SK-N-SH treated with all-trans-retinoic acid at 6 μM for 48 hours (cell line): ENCODE measurements around the gene HES4.

Experiments
- ATAC-seq: fragments of 200-7000 bp; cut with Tn5 transposase; 3 replicates; pipeline ENCODE4 v1.9.1; 2020; ENCODE audit warnings: mild to moderate bottlenecking, moderate library complexity
- ARNTL ChIP-seq: fragments of 450-650 bp; formaldehyde crosslinking; IDR thresholded peaks from 2 replicates; pipeline ENCODE4 v1.5.0; 2020; ENCODE audit warnings: low read depth, mild to moderate bottlenecking, moderate library complexity, borderline replicate concordance
- BACH2 ChIP-seq: fragments of 250-450 bp; sonication (Bioruptor Pico); IDR thresholded peaks from 2 replicates; pipeline ENCODE4 v1.9.0; 2021; ENCODE audit warnings: mild to moderate bottlenecking, borderline replicate concordance
- CSDC2 ChIP-seq: fragments of 250-450 bp; sonication (Bioruptor Pico); IDR thresholded peaks from 2 replicates; pipeline ENCODE4 v1.5.0; 2020; ENCODE audit warnings: mild to moderate bottlenecking, moderate library complexity
- CSRNP3 ChIP-seq: fragments of 250-450 bp; sonication (Bioruptor Pico); IDR thresholded peaks from 2 replicates; pipeline ENCODE4 v1.5.1; 2021; ENCODE audit warnings: mild to moderate bottlenecking, moderate library complexity
- ESRRG ChIP-seq: fragments of 250-450 bp; sonication (Bioruptor Pico); IDR thresholded peaks from 2 replicates; pipeline ENCODE4 v1.6.1; 2021; ENCODE audit warnings: mild to moderate bottlenecking
- GLIS3 ChIP-seq: fragments of 250-450 bp; sonication (Bioruptor Pico); IDR thresholded peaks from 2 replicates; pipeline ENCODE4 v1.5.0; 2020; ENCODE audit warnings: mild to moderate bottlenecking, moderate library complexity
- ISL1 ChIP-seq: fragments of 250-450 bp; sonication (Bioruptor Pico); IDR thresholded peaks from 2 replicates; pipeline ENCODE4 v2.1.2; 2022; ENCODE audit warnings: mild to moderate bottlenecking, moderate library complexity
- OSR1 ChIP-seq: fragments of 250-450 bp; sonication (Bioruptor Pico); IDR thresholded peaks from 2 replicates; pipeline ENCODE4 v1.8.0; 2022; ENCODE audit warnings: moderate library complexity, mild to moderate bottlenecking, inconsistent platforms
- RARB ChIP-seq: fragments of 250-450 bp; sonication (Bioruptor Pico); IDR thresholded peaks from 2 replicates; pipeline ENCODE4 v1.8.0; 2021; ENCODE audit warnings: mild to moderate bottlenecking, moderate library complexity
- SNAI2 ChIP-seq: fragments of 250-450 bp; sonication (Bioruptor Pico); IDR thresholded peaks from 2 replicates; pipeline ENCODE4 v1.5.0; 2020; ENCODE audit warnings: mild to moderate bottlenecking, moderate library complexity
- TCF4 ChIP-seq: fragments of 250-450 bp; sonication (Bioruptor Pico); IDR thresholded peaks from 2 replicates; pipeline ENCODE4 v1.8.0; 2021; ENCODE audit warnings: mild to moderate bottlenecking, moderate library complexity, borderline replicate concordance
- TOX ChIP-seq: fragments of 250-450 bp; sonication (Bioruptor Pico); IDR thresholded peaks from 2 replicates; pipeline ENCODE4 v1.8.0; 2021; ENCODE audit warnings: mild to moderate bottlenecking, moderate library complexity, borderline replicate concordance
- ZC3H10 ChIP-seq: fragments of 250-450 bp; sonication (Bioruptor Pico); IDR thresholded peaks from 2 replicates; pipeline ENCODE4 v1.5.1; 2021; ENCODE audit warnings: mild to moderate bottlenecking, moderate library complexity
- ZFP3 ChIP-seq: fragments of 250-450 bp; sonication (Bioruptor Pico); IDR thresholded peaks from 2 replicates; pipeline ENCODE4 v1.5.0; 2020; ENCODE audit warnings: mild to moderate bottlenecking, moderate library complexity
- ZNF565 ChIP-seq: fragments of 450-650 bp; formaldehyde crosslinking; conservative IDR thresholded peaks from 2 replicates; pipeline ENCODE4 v1.5.0; 2020; ENCODE audit warnings: low read depth, mild to moderate bottlenecking, moderate library complexity
- ZNF70 ChIP-seq: fragments of 450-650 bp; formaldehyde crosslinking; IDR thresholded peaks from 2 replicates; pipeline ENCODE4 v1.5.0; 2020; ENCODE audit warnings: mild to moderate bottlenecking, moderate library complexity
- ZNF8 ChIP-seq: fragments of 450-650 bp; formaldehyde crosslinking; IDR thresholded peaks from 2 replicates; pipeline ENCODE4 v1.5.0; 2020; ENCODE audit warnings: mild to moderate bottlenecking, moderate library complexity
- TF ChIP-seq, protein P1 (sequence below): fragments of 250-450 bp; sonication (Bioruptor Pico); IDR thresholded peaks from 2 replicates; pipeline ENCODE4 v1.5.0; 2020; ENCODE audit warnings: mild to moderate bottlenecking, moderate library complexity
- TF ChIP-seq, protein P2 (sequence below): fragments of 250-450 bp; sonication (Bioruptor Pico); IDR thresholded peaks from 2 replicates; pipeline ENCODE4 v1.5.1; 2020; ENCODE audit warnings: low read depth, mild to moderate bottlenecking, moderate library complexity
- TF ChIP-seq, protein P3 (sequence below): fragments of 250-450 bp; sonication (Bioruptor Pico); IDR thresholded peaks from 2 replicates; pipeline ENCODE4 v1.8.0; 2021; ENCODE audit warnings: low read depth, mild to moderate bottlenecking, moderate library complexity, borderline replicate concordance
- TF ChIP-seq, protein P4 (sequence below): fragments of 250-450 bp; sonication (Bioruptor Pico); IDR thresholded peaks from 2 replicates; pipeline ENCODE4 v1.8.0; 2020; ENCODE audit warnings: mild to moderate bottlenecking, moderate library complexity, borderline replicate concordance

Gene HES4

DNA sequence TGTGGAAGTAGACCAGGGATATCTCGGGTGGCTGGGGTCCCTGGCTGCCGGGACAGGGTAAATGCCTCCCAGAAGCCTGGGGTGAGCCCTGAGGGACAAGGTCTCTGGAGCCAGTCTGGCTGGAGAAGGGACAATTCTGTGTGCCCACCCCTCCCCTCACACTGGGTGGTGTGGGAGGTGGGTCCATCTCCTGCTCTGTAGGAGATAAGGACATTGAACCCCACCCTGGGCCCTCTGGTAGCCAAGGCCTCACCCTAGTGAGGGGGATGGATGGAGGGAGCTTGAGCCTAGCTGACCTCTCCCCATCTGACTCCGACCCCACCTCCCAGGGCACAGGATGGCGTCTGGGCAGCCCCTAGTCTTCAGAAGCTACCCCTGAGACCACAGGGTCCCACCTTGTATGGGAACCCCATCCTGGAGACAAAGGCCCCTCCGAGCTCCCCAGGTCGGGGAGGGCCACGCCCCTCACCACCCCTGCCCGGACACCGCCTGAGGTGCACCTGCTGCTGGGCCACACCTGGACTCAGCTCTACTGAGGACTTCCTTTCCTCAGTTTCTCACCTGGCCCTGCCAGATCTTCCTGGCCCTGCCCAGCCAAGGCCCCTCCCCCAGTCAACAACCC is 24.4 kb upstream of the HES4 start (continued):
- TF ChIP-seq SNAI2 (CRISPR knock-in tag): no peak

GRCh38 chr1:1023700-1024099 is 23.8 kb upstream of the HES4 start:
- no peak for ATAC-seq
- TF ChIP-seq CSDC2 (CRISPR knock-in tag) (no peak), ARNTL (CRISPR knock-in tag) (no peak), RARB (CRISPR knock-in tag) (no peak), BACH2 (CRISPR knock-in tag) (no peak), ZNF8 (CRISPR knock-in tag) (no peak), ZNF70 (no peak), OSR1 (no peak), TOX (CRISPR knock-in tag) (no peak), ZFP3 (no peak), ISL1 (CRISPR knock-in tag) (no peak), ESRRG (no peak), CSRNP3 (CRISPR knock-in tag) (no peak), GLIS3 (CRISPR knock-in tag) (no peak), ZC3H10 (CRISPR knock-in tag) (no peak)
- TF ChIP-seq, protein P1, sequence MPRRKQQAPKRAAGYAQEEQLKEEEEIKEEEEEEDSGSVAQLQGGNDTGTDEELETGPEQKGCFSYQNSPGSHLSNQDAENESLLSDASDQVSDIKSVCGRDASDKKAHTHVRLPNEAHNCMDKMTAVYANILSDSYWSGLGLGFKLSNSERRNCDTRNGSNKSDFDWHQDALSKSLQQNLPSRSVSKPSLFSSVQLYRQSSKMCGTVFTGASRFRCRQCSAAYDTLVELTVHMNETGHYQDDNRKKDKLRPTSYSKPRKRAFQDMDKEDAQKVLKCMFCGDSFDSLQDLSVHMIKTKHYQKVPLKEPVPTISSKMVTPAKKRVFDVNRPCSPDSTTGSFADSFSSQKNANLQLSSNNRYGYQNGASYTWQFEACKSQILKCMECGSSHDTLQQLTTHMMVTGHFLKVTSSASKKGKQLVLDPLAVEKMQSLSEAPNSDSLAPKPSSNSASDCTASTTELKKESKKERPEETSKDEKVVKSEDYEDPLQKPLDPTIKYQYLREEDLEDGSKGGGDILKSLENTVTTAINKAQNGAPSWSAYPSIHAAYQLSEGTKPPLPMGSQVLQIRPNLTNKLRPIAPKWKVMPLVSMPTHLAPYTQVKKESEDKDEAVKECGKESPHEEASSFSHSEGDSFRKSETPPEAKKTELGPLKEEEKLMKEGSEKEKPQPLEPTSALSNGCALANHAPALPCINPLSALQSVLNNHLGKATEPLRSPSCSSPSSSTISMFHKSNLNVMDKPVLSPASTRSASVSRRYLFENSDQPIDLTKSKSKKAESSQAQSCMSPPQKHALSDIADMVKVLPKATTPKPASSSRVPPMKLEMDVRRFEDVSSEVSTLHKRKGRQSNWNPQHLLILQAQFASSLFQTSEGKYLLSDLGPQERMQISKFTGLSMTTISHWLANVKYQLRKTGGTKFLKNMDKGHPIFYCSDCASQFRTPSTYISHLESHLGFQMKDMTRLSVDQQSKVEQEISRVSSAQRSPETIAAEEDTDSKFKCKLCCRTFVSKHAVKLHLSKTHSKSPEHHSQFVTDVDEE (CRISPR knock-in tag): no peak
- TF ChIP-seq, protein P2, sequence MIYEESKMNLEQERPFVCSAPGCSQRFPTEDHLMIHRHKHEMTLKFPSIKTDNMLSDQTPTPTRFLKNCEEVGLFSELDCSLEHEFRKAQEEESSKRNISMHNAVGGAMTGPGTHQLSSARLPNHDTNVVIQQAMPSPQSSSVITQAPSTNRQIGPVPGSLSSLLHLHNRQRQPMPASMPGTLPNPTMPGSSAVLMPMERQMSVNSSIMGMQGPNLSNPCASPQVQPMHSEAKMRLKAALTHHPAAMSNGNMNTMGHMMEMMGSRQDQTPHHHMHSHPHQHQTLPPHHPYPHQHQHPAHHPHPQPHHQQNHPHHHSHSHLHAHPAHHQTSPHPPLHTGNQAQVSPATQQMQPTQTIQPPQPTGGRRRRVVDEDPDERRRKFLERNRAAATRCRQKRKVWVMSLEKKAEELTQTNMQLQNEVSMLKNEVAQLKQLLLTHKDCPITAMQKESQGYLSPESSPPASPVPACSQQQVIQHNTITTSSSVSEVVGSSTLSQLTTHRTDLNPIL (CRISPR knock-in tag): no peak
- TF ChIP-seq, protein P3, sequence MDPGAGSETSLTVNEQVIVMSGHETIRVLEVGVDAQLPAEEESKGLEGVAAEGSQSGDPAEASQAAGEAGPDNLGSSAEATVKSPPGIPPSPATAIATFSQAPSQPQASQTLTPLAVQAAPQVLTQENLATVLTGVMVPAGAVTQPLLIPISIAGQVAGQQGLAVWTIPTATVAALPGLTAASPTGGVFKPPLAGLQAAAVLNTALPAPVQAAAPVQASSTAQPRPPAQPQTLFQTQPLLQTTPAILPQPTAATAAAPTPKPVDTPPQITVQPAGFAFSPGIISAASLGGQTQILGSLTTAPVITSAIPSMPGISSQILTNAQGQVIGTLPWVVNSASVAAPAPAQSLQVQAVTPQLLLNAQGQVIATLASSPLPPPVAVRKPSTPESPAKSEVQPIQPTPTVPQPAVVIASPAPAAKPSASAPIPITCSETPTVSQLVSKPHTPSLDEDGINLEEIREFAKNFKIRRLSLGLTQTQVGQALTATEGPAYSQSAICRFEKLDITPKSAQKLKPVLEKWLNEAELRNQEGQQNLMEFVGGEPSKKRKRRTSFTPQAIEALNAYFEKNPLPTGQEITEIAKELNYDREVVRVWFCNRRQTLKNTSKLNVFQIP (CRISPR knock-in tag): no peak
- TF ChIP-seq, protein P4, sequence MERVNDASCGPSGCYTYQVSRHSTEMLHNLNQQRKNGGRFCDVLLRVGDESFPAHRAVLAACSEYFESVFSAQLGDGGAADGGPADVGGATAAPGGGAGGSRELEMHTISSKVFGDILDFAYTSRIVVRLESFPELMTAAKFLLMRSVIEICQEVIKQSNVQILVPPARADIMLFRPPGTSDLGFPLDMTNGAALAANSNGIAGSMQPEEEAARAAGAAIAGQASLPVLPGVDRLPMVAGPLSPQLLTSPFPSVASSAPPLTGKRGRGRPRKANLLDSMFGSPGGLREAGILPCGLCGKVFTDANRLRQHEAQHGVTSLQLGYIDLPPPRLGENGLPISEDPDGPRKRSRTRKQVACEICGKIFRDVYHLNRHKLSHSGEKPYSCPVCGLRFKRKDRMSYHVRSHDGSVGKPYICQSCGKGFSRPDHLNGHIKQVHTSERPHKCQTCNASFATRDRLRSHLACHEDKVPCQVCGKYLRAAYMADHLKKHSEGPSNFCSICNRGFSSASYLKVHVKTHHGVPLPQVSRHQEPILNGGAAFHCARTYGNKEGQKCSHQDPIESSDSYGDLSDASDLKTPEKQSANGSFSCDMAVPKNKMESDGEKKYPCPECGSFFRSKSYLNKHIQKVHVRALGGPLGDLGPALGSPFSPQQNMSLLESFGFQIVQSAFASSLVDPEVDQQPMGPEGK (CRISPR knock-in tag): no peak

DNA sequence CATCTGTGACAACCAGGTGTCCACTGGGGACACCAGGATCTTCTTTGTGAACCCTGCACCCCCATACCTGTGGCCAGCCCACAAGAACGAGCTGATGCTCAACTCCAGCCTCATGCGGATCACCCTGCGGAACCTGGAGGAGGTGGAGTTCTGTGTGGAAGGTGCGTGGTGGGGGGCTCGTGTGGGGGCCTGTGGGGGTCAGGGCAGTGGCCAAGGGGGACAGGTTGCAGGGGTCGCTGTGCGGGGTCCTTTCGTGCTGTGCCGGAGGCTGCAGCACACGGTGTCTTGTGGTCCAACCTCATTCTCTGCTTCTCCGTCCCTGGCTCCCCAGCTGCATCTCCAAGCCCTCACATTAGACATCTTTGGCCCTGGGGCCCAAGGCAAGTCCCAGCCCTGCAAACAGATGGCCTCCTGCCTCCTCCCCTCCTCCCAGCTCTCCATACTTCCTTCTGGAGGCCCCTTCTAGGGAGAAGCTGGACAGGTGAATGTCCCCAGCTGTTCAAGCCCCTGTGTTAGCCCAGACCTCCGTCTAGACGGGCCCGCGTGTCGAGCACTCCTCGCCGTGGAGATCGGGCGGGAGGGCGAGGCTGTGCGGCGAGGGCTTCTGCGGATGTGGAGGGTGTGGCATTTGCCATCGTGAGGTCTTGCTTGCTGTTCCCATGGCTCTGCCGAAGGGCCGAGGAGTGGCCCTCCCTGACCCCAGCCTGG is 22.6 kb upstream of the HES4 start:
- no peak for ATAC-seq
- TF ChIP-seq CSRNP3 (CRISPR knock-in tag): no peak
- no peak for TF ChIP-seq GLIS3 (CRISPR knock-in tag)
- no peak for TF ChIP-seq ZNF565
- no peak for TF ChIP-seq ISL1 (CRISPR knock-in tag)
- no peak for TF ChIP-seq TOX (CRISPR knock-in tag)
- no peak for TF ChIP-seq ZNF8 (CRISPR knock-in tag)
- no peak for TF ChIP-seq TCF4
- no peak for TF ChIP-seq SNAI2 (CRISPR knock-in tag)
- TF ChIP-seq, protein P4 (CRISPR knock-in tag): no peak
- TF ChIP-seq ESRRG: no peak
- TF ChIP-seq ZFP3: no peak
